SH-SY5Y (cell line): ENCODE measurements around the gene GPSM1.

Source experiments
- GATA2 ChIP-seq: IDR thresholded peaks from 2 replicates; pipeline ENCODE4 v1.6.1; 2011; ENCODE audit warnings: mild to moderate bottlenecking, low read depth, low read length
- GATA3 ChIP-seq: IDR thresholded peaks from 2 replicates; pipeline ENCODE4 v1.6.1; 2011; ENCODE audit warnings: low read depth, mild to moderate bottlenecking, low read length, moderate library complexity

The GPSM1 gene

DNA sequence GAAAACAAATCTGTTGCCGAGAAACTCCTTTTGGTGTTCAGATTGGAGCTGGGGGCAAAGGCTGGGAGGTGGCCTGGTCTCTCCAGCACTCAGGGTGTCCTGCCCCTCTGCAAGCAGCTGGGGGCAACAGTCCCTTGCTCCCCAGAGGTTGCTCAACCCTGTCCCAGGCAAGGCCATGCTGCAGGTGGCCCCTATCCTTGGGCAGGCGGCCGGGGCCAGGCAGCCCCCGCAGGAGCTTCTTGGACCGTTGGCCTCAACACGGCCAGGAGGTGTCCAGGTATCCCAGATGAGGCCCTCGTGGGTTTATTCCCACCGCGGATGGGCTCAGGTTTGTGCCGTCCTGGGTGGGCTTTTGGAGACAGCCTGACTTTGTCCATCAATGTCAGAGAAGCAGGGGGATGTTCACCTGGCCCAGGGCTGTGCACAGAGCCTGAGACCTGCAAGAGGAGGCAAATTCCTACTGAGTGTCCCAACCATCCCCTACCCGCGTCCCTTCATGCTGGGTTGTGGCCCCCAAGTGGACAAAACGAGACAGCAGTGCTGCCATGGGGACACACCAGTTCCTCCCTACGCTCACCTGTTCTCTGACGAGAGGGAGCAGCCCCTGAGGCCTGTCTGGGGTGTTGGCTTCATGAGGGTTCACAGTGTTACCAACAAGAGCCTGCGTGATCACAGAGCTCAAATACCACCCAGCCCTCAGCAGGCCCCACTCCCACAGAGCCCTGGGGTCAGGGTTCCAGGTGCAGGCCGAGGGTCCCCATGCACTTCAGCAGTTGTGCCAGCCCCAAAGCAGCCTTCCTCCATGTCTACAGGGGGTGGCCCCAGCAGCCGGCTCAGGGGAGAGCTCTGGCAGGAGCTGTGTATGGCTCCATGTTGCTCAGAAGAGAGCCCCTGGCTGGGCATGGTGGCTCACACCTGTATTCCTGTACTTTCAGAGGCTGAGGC lies 14.0 kb upstream of the GPSM1 start:
- TF ChIP-seq GATA3 (no peak), GATA2 (no peak)

DNA sequence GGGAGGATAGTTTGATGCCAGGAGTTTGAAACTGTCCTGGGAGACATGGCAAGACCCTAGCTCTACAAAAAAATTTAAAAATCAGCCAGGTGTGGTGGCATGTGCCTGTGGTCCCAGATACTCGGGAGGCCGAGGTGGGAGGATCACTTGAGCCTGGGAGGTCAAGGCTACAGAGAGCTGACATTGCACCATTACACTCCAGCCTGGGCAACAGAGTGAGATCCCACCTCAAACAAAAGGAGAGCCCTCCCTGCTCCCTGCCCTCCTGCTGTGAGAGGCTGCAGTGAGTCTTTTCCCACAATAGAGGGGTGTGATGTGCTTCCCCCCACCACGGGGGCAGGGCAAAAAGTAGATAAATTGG lies 13.3 kb upstream of the GPSM1 start:
- no peak for TF ChIP-seq GATA3
- no peak for TF ChIP-seq GATA2

DNA sequence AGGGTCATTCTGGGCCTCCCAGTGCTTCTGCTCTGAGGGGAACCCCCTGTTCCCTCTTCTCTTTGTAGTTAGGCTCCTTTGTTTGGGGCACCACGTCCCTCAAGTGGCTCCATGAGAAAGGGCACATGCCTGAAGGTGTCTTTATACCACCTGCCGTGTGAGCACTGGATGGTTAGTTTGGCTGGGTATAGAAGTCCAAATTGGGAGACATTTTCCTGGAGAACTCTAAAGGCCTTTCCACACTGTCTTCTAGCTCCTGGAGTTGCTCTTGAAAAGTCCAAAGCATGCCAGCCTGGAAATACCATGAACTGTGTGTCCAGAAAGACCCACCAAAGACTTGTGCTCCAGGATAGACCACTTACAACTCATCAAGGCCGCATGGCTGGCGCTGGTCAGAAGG lies 12.4 kb upstream of the GPSM1 start:
- TF ChIP-seq GATA3 (no peak), GATA2 (no peak)

DNA sequence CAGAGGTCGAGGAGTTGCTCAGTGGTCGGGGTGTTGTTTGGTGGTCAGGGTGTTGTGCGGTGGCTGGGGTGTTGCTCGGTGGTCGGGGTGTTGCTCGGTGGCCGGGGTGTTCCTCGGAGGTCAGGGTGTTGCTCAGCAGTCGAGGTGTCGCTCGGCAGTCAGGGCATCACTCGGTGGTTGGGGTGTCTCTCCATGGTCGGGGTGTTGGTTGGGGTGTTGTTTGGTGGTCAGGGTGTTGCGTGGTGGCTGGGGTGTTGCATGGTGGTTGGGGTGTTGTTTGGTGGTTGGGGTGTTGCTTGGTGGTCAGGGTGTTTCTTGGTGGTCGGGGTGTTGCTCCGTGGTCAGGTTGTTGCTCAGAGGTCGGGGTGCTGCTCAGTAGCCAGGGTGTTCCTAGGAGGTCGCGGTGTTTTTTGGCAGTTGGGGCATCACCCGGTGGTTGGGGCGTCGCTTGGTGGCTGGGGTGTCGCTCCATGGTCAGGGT lies 11.0 kb upstream of the GPSM1 start:
- TF ChIP-seq GATA3 (no peak), GATA2 (no peak)

DNA sequence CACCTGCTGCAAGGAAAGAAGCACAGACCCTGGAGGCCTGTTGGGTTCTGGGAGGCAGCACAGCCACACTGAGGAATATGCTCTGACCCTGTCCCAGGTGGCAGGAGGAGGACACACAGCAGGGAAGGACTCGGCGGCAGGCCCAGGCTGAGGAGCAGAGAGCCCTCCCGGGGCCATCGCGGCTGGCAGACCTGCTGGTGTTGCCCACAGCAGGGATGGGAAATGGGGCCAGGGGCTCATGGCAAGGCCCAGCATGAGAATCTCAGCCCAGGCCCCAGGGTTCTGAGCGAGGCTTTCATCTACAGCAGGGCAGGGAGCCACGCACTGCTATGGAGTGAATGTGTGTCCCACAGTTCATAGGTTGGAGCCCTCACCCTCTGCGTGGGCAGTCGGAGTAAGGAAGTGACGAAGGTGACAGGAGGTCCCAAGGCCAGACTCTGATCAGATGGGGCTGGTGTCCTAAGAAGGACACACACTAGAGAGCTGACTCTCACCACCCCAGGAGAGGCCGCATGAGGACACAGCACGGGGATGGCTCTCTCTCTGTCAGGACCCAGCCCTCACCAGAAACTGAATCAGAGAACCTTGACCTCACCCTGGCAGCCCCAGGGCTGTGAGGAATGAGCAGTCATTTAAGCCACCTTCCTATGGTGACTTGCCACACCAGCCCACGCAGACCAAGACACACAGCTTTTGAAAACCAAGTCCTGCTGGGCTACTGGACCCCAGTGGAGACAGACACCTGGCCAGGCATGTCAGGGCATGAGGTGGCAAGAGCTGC lies 10.3 kb upstream of the GPSM1 start:
- TF ChIP-seq GATA3, result no peak
- no peak for TF ChIP-seq GATA2

DNA sequence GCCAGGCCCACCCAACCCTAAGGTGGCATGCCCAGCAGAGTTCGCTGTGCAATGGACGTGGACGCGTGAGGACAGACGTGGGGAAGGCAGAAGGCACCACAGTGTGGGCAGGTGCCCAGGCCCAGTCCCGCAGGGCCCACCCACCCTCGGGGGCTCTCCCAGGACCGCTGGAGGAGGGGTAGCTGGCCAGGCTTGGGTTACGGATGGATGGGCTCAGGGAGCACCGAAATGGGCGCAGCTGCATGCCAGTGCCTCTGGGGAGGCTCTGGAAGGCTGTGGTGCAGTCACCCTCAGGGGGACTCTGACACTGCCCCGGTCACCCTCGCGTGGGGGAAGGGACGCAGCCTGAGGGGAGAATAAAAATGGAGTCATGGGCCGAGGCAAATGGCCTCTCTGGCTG lies 9.6 kb upstream of the GPSM1 start:
- no peak for TF ChIP-seq GATA2
- no peak for TF ChIP-seq GATA3

DNA sequence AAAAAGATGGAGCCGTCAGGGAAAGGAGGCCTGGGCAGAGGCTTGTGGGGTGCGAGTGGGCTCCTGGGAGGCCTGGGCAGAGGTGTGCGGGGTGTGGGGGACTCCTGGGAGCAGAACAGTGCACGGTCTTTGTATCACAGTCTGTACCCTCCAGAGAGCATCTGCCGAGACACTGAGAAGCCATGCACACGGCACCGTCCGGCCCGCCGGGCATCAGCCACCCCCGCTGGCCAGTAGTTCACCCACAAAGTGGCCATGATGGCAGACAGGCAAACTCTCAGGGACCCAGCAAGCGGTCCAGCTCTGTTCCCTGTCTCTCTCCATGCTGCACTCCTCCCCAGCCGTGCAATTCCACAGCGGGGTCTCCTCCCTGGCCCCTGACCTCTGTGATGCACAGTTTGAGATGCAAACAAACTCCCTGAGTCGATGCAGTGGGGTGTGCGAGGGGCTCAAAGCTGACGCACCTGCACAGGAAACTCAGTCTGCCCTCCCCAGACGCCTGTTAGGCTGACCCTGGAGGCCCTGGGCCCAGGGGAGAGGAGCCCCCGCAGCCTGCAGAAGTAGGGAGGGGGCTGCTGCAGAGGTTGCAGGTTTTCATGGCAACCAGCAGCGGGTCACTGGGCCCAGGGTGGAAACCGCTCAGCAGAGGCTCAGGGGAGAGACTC lies 9.1 kb upstream of the GPSM1 start:
- TF ChIP-seq GATA3, result no peak
- no peak for TF ChIP-seq GATA2

DNA sequence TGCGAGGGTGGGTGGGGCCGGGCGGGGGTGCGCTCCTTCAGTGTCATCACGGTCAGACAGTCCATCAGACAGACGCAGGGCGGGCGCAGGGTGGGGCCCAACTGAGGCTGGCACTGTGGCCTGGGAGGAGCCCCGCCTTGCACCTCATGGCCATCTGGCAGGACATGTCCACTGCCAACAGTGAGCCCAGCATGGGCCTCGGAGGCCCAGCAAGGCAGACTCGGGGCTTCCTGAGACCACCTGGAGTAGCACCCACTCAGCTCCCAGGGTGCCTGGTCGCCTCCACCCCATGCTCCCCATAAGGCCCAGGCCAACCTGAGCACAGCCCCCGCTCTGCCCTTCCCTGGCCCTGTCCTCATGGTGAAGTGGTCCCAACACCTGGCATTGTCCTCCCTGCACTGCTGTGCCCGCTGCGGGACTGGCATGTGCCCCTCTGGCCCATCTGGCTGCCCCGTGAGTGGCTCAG lies 8.5 kb upstream of the GPSM1 start:
- TF ChIP-seq GATA3 (no peak), GATA2 (no peak)

DNA sequence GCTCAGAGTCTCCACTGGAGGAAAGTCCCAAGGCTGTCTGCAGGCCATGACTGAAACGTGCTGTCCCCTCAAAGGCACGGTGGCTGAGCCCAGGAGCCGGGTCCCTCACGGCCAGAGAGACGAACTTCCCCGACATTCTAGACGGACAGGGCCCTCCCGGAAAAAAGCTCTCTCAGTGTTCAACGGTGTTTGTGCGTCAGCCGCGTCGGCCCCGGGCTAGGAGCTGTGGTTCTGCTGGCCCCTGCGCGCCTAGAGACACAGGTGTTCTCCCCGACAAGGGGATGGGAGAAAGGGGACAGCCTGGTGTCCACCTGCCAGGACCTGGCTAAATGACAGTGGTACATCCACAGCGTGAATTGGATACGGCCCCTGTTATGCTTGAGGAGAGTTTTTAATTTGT lies 5.8 kb upstream of the GPSM1 start:
- no peak for TF ChIP-seq GATA2

DNA sequence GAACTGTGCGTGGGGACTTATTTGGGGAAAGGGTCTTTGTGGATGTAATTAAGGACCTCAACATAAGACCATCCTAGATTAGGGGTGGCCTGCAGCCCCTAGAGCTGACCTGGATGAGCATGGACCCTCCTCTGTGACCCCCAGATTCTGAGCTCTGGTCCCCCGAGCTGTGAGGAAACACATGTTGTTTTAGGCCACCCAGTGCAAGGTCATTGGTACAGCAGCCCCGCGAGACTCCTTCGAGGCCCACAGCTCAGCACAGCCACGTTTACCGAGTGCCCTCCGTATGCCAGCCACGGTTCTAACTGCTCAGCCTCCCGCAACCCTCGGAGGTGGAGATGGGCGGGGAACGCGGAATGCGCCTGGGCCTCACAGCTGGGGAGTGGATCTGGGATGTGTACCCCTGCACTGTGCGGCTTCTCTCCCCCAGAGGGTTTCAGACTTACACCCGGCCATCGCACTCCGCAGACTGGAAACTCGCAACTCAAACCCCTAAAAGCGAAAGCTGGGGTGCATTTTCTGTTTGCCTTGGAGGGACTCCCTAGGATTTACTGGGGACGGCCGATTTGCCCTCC lies 4.5 kb upstream of the GPSM1 start:
- no peak for TF ChIP-seq GATA3
- TF ChIP-seq GATA2, result no peak

DNA sequence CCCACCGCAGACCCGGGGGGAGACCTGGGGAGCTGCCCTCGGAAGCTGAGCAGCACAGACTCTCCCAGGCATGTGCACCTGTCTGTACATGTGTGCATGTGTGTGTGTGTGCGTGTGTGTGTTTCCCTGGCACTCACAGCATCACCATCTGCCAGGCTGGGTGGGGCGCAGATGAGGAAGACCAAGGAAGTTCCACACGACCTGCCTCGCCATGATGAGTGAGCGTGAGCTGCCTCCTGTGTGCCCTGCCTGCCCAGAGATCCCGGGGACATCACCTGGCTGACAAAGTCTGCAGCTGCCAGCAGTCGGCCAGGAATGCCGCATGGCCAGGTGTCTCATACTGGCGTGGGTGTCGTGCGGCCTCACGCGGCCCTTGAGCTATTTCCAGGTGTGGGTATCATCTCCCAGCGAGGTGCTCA lies 4.0 kb upstream of the GPSM1 start:
- no peak for TF ChIP-seq GATA2
- no peak for TF ChIP-seq GATA3

DNA sequence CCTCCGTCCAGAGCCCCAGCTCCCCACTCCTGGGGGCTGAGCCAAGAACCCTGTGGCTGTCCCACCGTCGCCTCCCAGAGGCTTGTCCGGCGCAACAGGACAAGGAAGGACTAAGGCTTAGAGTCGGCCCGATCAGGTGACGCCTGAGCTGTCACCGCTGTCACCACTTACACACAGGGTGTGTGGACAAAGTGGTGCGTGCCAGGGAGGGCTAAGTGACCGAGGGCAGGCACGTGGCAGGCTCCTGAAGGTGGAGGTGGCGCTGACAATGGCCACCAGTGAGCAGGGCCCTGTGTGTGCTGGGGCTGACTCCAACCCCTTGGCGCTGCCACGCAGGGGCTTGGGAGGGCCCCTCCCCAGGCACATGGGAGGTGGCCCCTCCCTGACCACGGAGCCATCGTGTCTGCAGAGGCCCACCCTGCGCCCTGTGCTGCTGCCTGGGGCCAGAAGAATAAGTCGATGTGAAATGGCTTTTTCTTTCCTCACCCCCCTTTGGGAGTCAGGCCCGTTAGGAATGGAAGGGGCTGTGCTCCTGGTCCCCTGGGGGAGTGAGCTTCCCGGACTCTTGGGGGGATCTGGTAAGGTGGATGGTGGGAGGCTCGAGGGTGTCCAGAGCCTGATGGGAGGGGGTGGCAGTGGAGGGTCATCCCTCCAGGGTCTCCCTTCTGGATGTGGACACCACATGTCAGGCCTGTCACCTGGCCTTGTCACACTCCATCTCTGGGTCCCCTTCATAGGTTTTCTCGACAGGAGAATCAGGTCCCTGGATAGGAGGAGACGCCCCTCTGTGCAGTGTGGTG lies 2.6 kb upstream of the GPSM1 start:
- TF ChIP-seq GATA2 (no peak), GATA3 (no peak)

DNA sequence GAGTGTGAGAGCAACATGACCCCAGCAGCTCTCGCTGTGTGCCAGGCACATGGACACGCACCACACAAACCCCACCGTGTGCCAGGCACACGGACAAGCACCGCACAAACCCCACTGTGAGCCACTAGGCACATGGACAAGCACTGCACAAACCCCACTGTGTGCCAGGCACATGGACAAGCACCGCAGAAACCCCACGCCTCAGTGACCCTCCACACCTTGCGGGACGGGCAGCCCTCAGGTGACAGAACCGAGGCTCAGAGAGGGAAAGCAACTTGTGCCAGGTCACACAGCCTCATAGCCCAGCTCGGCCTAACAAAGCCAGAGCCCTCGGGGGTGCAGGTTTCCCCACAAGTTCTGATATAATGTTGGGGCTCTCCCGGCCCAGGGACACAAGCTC lies 2.0 kb upstream of the GPSM1 start:
- TF ChIP-seq GATA2 (no peak), GATA3 (no peak)
